IPS-20b (cell line): ENCODE results near the gene CALML3.

Experiments used
- H3K27ac ChIP-seq: one replicate; pipeline ENCODE4 v1.5.1; 2013; ENCODE audit warnings: low read length
- H3K27me3 ChIP-seq: 2 replicates; pipeline ENCODE4 v1.6.1; 2013; ENCODE audit warnings: mild to moderate bottlenecking, low read length, inconsistent platforms; ENCODE audit not compliant: insufficient read depth
- H3K36me3 ChIP-seq: 2 replicates; pipeline ENCODE4 v1.6.1; 2013; ENCODE audit warnings: low read depth, mild to moderate bottlenecking, inconsistent platforms, low read length, moderate library complexity; ENCODE audit not compliant: insufficient read depth
- H3K4me1 ChIP-seq: 2 replicates; pipeline ENCODE4 v1.6.1; 2013; ENCODE audit warnings: mild to moderate bottlenecking, control low read depth, inconsistent platforms, low read length, moderate library complexity; ENCODE audit not compliant: insufficient read depth
- H3K4me3 ChIP-seq: 2 replicates; pipeline ENCODE4 v1.5.1; 2013; ENCODE audit warnings: mild to moderate bottlenecking, low read length, inconsistent platforms
- H3K9ac ChIP-seq: 2 replicates; pipeline ENCODE4 v1.6.1; 2013; ENCODE audit warnings: low read depth, mild to moderate bottlenecking, inconsistent platforms, low read length, moderate library complexity
- H3K9me3 ChIP-seq: 2 replicates; pipeline ENCODE4 v1.6.1; 2013; ENCODE audit warnings: mild to moderate bottlenecking, low read depth, low read length, inconsistent platforms; ENCODE audit not compliant: insufficient read depth

Gene CALML3

DNA sequence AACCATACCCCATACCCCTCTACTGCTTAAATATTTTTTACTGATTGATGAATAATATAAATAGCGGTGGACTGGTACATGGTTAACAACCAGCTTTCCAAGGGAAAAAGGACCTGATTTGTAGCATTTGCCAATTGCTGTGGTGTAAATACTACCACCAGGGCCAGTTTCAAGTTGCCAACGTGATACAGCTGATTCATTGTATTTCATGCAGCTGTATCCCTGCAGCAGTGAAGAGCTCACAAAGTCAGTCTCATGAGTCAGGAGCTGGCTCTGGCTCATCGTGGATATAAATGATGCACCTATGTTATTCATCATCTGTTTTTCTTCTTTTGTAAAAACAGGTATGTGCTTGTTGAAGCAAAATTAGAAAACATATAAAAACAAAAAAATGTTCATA is 40.6 kb upstream of the CALML3 start:
- Histone ChIP-seq H3K4me1 (no peaks in the 10 kb centered on the region; the same call in 1 of the 2 replicates), H3K4me3 (no peak overlapping the region), H3K9ac (no peak overlapping the region), H3K27me3 (no peaks in the 10 kb centered on the region), H3K9me3 (no peaks in the 10 kb centered on the region), H3K36me3 (no peaks in the 10 kb centered on the region), H3K27ac (no peak overlapping the region)

DNA sequence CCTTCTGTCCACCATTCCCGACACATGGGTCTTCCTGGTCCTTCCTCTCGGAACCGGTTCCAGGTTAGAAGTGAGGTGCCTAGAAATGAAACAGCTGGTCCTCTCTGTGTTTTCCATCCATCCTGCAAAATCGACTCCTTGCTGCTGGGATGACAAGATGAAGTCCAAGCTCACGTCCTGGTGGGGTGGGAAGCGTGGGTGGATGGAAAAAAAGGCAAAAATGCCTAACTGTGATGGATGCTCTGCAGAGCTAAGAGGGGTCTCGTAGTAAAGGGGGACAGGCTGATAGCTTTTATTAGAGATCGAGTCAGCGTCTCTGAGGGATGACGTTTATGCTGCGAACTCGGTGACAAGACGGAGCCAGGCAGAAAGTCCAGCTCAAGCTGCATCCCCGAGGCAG is 39.5 kb upstream of the CALML3 start:
- H3K27ac ChIP-seq = no peak overlapping the region
- H3K9ac ChIP-seq = no peak overlapping the region
- H3K27me3 ChIP-seq = no peaks in the 10 kb centered on the region
- no peaks in the 10 kb centered on the region; the same call in 1 of the 2 replicates for H3K4me1 ChIP-seq
- H3K9me3 ChIP-seq = no peaks in the 10 kb centered on the region
- H3K4me3 ChIP-seq = no peak overlapping the region
- no peaks in the 10 kb centered on the region for H3K36me3 ChIP-seq

GRCh38 chr10:5485948-5486852 is 38.6 kb upstream of the CALML3 start:
- H3K9me3 ChIP-seq = no peaks in the 10 kb centered on the region
- H3K27me3 ChIP-seq = no peaks in the 10 kb centered on the region
- no peak overlapping the region for H3K9ac ChIP-seq
- no peaks in the 10 kb centered on the region for H3K36me3 ChIP-seq
- H3K4me1 ChIP-seq = no peaks in the 10 kb centered on the region; the same call in 1 of the 2 replicates
- no peak overlapping the region for H3K27ac ChIP-seq
- H3K4me3 ChIP-seq = no peak overlapping the region

DNA sequence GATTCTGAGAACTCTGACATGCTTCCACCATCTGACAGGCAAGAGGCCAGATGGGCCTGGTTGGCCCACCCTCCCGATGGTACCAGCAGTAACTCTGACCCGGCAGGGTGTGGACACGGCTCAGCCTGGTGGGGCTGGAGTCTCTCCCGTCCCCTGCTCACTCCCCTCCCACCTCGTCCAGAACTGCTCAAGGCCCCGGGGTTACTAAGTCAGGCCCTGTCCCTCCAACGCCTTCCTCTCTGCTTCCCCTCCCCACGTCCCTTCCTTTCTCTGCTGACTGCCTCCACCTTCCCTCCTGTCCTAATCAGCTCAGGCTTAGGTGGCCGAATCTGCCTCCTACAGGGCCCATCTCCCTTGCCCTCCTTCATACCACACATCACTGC is 37.9 kb upstream of the CALML3 start:
- Histone ChIP-seq H3K4me3 (no peak overlapping the region), H3K27ac (no peak overlapping the region), H3K9ac (no peak overlapping the region), H3K27me3 (no peaks in the 10 kb centered on the region), H3K9me3 (peaks cover 2% of the 10 kb centered on the region), H3K36me3 (no peaks in the 10 kb centered on the region), H3K4me1 (no peaks in the 10 kb centered on the region; the same call in 1 of the 2 replicates)

DNA sequence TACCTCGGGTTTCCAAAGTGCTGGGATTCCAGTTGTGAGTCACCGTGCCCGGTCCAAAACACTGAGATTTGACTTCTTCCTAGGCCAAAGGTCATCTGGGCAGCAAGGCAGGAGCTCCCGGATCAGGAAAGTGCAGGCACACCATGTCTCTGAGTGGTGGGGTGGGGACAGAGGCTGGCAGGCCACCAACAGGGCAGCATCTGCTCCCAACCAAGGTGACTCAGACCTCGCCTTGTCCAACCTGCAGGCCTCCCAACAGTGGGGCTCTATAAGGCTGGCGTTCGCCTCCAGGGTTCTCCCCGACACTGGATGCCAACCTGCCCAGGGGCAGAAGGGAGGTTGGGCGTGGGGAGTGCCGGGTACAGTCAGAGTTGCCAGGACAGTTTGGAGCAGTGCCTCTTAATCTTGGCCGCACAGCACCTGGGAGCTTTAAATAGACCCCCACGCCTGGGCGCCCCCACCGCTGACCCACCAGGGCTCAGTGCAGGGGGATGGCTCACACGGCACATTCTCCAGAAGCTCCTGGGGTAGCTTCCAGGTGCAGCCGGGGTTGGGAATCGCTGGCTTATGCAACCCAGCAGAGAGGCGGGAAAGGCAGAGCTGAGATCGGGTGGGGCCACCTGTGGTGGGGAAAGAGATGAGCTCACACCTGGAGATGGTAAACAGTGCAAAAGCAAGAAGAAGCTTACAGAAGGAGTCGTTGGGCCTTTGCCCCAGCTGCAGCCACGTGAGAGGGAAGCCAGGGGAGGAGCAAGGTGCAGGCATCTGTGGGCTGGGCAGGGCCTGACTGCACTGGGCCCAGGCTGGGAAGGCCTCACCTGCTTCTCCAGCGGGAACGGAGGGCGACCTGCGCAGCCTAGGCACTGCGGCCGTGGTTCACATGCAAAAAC is 36.2 kb upstream of the CALML3 start:
- H3K36me3 ChIP-seq = no peaks in the 10 kb centered on the region
- no peak overlapping the region for H3K4me3 ChIP-seq
- no peaks in the 10 kb centered on the region; the same call in 1 of the 2 replicates for H3K4me1 ChIP-seq
- no peaks in the 10 kb centered on the region for H3K27me3 ChIP-seq
- no peak overlapping the region for H3K9ac ChIP-seq
- no peak overlapping the region for H3K27ac ChIP-seq
- H3K9me3 ChIP-seq = peaks cover 10% of the 10 kb centered on the region

- Histone ChIP-seq H3K36me3 (no peaks in the 10 kb centered on the region), H3K4me3 (no peak overlapping the region), H3K27me3 (no peaks in the 10 kb centered on the region), H3K9ac (no peak overlapping the region), H3K27ac (no peak overlapping the region), H3K4me1 (no peaks in the 10 kb centered on the region; the same call in 1 of the 2 replicates), H3K9me3 (peaks cover 10% of the 10 kb centered on the region)
Measured at GRCh38 chr10:5490032-5490431, 34.7 kb upstream of the CALML3 start.

- no peaks in the 10 kb centered on the region for H3K36me3 ChIP-seq
- no peaks in the 10 kb centered on the region; the same call in 1 of the 2 replicates for H3K4me1 ChIP-seq
- no peak overlapping the region for H3K4me3 ChIP-seq
- H3K27ac ChIP-seq = no peak overlapping the region
- no peak overlapping the region for H3K9ac ChIP-seq
- peaks cover 10% of the 10 kb centered on the region for H3K9me3 ChIP-seq
- no peaks in the 10 kb centered on the region for H3K27me3 ChIP-seq
Measured at GRCh38 chr10:5490698-5491464, 33.9 kb upstream of the CALML3 start.

- peaks cover 10% of the 10 kb centered on the region for H3K9me3 ChIP-seq
- no peak overlapping the region for H3K9ac ChIP-seq
- H3K36me3 ChIP-seq = no peaks in the 10 kb centered on the region
- no peak overlapping the region for H3K27ac ChIP-seq
- no peaks in the 10 kb centered on the region for H3K4me1 ChIP-seq
- H3K27me3 ChIP-seq = no peaks in the 10 kb centered on the region
- H3K4me3 ChIP-seq = no peak overlapping the region
Measured at GRCh38 chr10:5491477-5491876, 33.3 kb upstream of the CALML3 start.

DNA sequence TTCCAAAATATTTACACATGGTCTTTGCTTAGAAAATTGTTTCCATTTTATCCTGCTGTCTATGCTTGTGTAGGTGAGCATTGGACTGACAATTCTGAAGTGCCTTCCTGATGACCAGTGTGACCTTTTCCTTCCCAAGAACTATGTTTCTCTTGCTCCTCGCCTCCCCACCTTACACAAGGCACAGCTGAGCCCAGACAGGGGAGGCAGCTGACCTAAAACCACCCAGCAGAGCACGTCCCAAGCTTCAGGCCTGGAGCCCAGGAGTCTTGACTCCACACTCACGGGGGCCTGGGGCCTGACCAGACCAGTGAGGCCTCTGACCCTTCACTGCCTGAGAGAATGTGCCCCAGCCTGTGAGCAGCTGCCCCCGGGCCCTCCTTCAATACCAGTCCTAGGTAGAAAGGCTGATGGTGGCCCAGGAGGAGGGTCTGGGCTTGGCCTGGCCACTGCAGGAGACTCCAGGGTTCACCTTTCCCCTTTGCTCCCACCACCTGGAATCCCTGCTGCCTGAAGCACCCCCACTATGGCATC is 32.4 kb upstream of the CALML3 start:
- Histone ChIP-seq H3K9ac (no peak overlapping the region), H3K27ac (no peak overlapping the region), H3K4me1 (no peaks in the 10 kb centered on the region), H3K36me3 (no peaks in the 10 kb centered on the region), H3K27me3 (no peaks in the 10 kb centered on the region), H3K4me3 (no peak overlapping the region), H3K9me3 (peaks cover 10% of the 10 kb centered on the region)

GRCh38 chr10:5492929-5493576 is 31.7 kb upstream of the CALML3 start:
- Histone ChIP-seq H3K4me3 (no peak overlapping the region), H3K36me3 (no peaks in the 10 kb centered on the region), H3K9me3 (peaks cover 10% of the 10 kb centered on the region), H3K27me3 (no peaks in the 10 kb centered on the region), H3K9ac (no peak overlapping the region), H3K4me1 (no peaks in the 10 kb centered on the region), H3K27ac (no peak overlapping the region)

DNA sequence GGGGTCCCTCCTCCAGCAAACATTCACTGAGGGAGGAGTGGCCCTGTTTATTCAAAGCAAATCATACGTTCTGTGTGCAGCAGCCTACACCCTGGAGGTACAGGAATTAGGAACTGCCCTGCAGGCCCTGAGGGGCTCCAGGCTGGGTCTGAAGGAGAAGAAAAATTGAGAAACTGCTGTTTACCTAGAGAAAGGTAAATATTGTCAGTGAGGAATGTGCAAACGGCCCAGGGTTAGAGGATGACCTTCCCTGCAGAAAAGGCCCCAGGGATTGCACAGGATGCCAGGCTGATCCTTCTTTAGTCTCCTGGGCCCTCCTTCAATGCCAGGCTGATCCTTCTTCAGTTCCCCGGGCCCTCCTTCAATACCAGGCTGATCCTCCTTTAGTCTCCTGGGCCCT is 31.1 kb upstream of the CALML3 start:
- H3K36me3 ChIP-seq = no peaks in the 10 kb centered on the region
- peaks cover 10% of the 10 kb centered on the region for H3K9me3 ChIP-seq
- H3K27me3 ChIP-seq = no peaks in the 10 kb centered on the region
- H3K27ac ChIP-seq = no peak overlapping the region
- no peak overlapping the region for H3K4me3 ChIP-seq
- H3K9ac ChIP-seq = no peak overlapping the region
- H3K4me1 ChIP-seq = no peaks in the 10 kb centered on the region
